A549 (cell line): Measurements from ENCODE around the gene SLIT3. TPM values are rescaled to one million over a fixed set of nuclear protein-coding genes. Genes with fewer than 3 reads are reported as not detected.

Experiments
- ATAC-seq, 2 experiments: fragments of 200-7000 bp in 1 of 2; fragments of >200 bp in 1 of 2; cut with Nextera tagmentation in 1 of 2; cut with Tn5 transposase in 1 of 2; 3 replicates each; pipeline versions ENCODE4 v1.8.0 to v1.9.1; 2018 to 2020; ENCODE audit warnings: mild to moderate bottlenecking in 1 of 2, moderate library complexity in 1 of 2
- CTCF ChIA-PET: fragments of 300-600 bp; sonication (Branson Sonifier 250); formaldehyde crosslinking; extraction: SDS; loops from one replicate; lab custom pipeline; 2021; ENCODE audit warnings: antibody characterized with exemption, inconsistent platforms; lab: Yijun Ruan, JAX
- POLR2A ChIA-PET: fragments of 350-600 bp; formaldehyde crosslinking; extraction: SDS; loops from one replicate; lab custom pipeline; 2021; ENCODE audit warnings: antibody characterized with exemption, inconsistent platforms; lab: Yijun Ruan, JAX
- DNase-seq, 2 experiments: peaks; one replicate each; pipeline versions ENCODE4 v3.0.0 to v3.0.0-alpha.2; 2011 to 2016; ENCODE audit warnings: low read depth in 1 of 2, low spot score in 1 of 2
- FAIRE-seq: peaks from 2 replicates; lab custom pipeline; 2011; peaks lifted over from hg19 to GRCh38; lab: Jason Lieb, UNC
- H3K27ac ChIP-seq, 2 experiments: fragments of >200 bp; sonication (Bioruptor Twin); formaldehyde crosslinking; 3 replicates each; pipeline ENCODE4 v1.5.1; 2016 to 2017
- H3K4me1 ChIP-seq: fragments of >200 bp; sonication (Bioruptor Twin); formaldehyde crosslinking; 3 replicates; pipeline ENCODE4 v1.6.1; 2016
- H3K4me2 ChIP-seq: fragments of >200 bp; sonication (Bioruptor Twin); formaldehyde crosslinking; 3 replicates; pipeline ENCODE4 v1.6.1; 2016
- H3K4me3 ChIP-seq: fragments of >200 bp; sonication (Bioruptor Twin); formaldehyde crosslinking; 3 replicates; pipeline ENCODE4 v1.5.1; 2016
- H3K9me3 ChIP-seq: fragments of >200 bp; sonication (Bioruptor Twin); formaldehyde crosslinking; 3 replicates; pipeline ENCODE4 v1.6.1; 2016
- BHLHE40 ChIP-seq: IDR thresholded peaks from 2 replicates; pipeline ENCODE4 v1.6.1; 2012; ENCODE audit warnings: low read depth, low read length, inconsistent platforms
- CBX8 ChIP-seq: fragments of 200-600 bp; sonication (generic); IDR thresholded peaks from 2 replicates; pipeline ENCODE4 v1.6.1; 2016
- CEBPB ChIP-seq, 2 experiments: fragments of >200 bp in 1 of 2; sonication (Bioruptor Twin) in 1 of 2; formaldehyde crosslinking in 1 of 2; IDR thresholded peaks; 2 replicates each; pipeline ENCODE4 v1.6.1; 2012 to 2016
- CHD2 ChIP-seq: fragments of 150-350 bp; IDR thresholded peaks from 2 replicates; pipeline ENCODE4 v1.6.1; 2014; ENCODE audit warnings: low read length; ENCODE audit not compliant: partially characterized antibody
- ELK1 ChIP-seq: fragments of 150-350 bp; IDR thresholded peaks from 2 replicates; pipeline ENCODE4 v1.6.1; 2014; ENCODE audit warnings: low read depth, mild to moderate bottlenecking, low read length
- EP300 ChIP-seq, 2 experiments: fragments of >200 bp; sonication (Bioruptor Twin); formaldehyde crosslinking; IDR thresholded peaks; 2 replicates in 1 of 2; 3 replicates in 1 of 2; pipeline ENCODE4 v1.6.1; 2016 to 2017
- FOSB ChIP-seq: fragments of 250-450 bp; sonication (Bioruptor Pico); IDR thresholded peaks from 2 replicates; pipeline ENCODE4 v1.5.0; 2020; ENCODE audit warnings: mild to moderate bottlenecking, moderate library complexity
- FOSL2 ChIP-seq, 2 experiments: fragments of 450-650 bp in 1 of 2; fragments of >200 bp in 1 of 2; sonication (Bioruptor Twin) in 1 of 2; formaldehyde crosslinking; IDR thresholded peaks; 2 replicates each; pipeline versions ENCODE4 v1.5.0 to v1.6.1; 2016 to 2020; ENCODE audit warnings: mild to moderate bottlenecking in 1 of 2, moderate library complexity in 1 of 2
- GATA3 ChIP-seq: IDR thresholded peaks from 2 replicates; pipeline ENCODE4 v1.6.1; 2012; ENCODE audit warnings: borderline replicate concordance
- HOXA7 ChIP-seq: fragments of 250-450 bp; sonication (Bioruptor Pico); IDR thresholded peaks from 2 replicates; pipeline ENCODE4 v1.5.0; 2020; ENCODE audit warnings: mild to moderate bottlenecking, moderate library complexity
- HOXB13 ChIP-seq: fragments of 250-450 bp; sonication (Bioruptor Pico); IDR thresholded peaks from 2 replicates; pipeline ENCODE4 v1.5.0; 2020; ENCODE audit warnings: low read depth, mild to moderate bottlenecking, moderate library complexity
- HOXB5 ChIP-seq: fragments of 250-450 bp; sonication (Bioruptor Pico); IDR thresholded peaks from 2 replicates; pipeline ENCODE4 v1.5.0; 2020; ENCODE audit warnings: mild to moderate bottlenecking, moderate library complexity
- JUN ChIP-seq, 2 experiments: fragments of >200 bp; sonication (Bioruptor Twin); formaldehyde crosslinking; IDR thresholded peaks; 2 replicates in 1 of 2; 3 replicates in 1 of 2; pipeline ENCODE4 v1.6.1; 2016 to 2017
- KDM1A ChIP-seq: fragments of 200-600 bp; sonication (generic); IDR thresholded peaks from 2 replicates; pipeline ENCODE4 v1.6.1; 2016; ENCODE audit warnings: low read depth, mild to moderate bottlenecking
- MAZ ChIP-seq: fragments of 150-350 bp; IDR thresholded peaks from 2 replicates; pipeline ENCODE4 v1.6.1; 2014; ENCODE audit warnings: antibody characterized with exemption, low read depth, low read length, borderline replicate concordance
- NR3C1 ChIP-seq: fragments of >200 bp; sonication (Bioruptor Twin); formaldehyde crosslinking; IDR thresholded peaks from 3 replicates; pipeline ENCODE4 v1.6.1; 2017
- PHF8 ChIP-seq: fragments of 200-600 bp; sonication (generic); IDR thresholded peaks from 2 replicates; pipeline ENCODE4 v1.6.1; 2016; ENCODE audit warnings: low read depth, mild to moderate bottlenecking, antibody characterized with exemption, moderate library complexity, borderline replicate concordance
- POLR2A ChIP-seq: IDR thresholded peaks from 2 replicates; pipeline ENCODE4 v1.6.1; 2012; ENCODE audit warnings: mild to moderate bottlenecking, low read length
- RNF2 ChIP-seq: fragments of 200-600 bp; sonication (generic); IDR thresholded peaks from 2 replicates; pipeline ENCODE4 v1.6.1; 2016; ENCODE audit warnings: low read depth, mild to moderate bottlenecking, antibody characterized with exemption, moderate library complexity, borderline replicate concordance
- SMC3 ChIP-seq: fragments of >200 bp; sonication (Bioruptor Twin); formaldehyde crosslinking; IDR thresholded peaks from 3 replicates; pipeline ENCODE4 v1.6.1; 2018; ENCODE audit warnings: inconsistent platforms
- TFCP2L1 ChIP-seq: fragments of 250-450 bp; sonication (Bioruptor Pico); IDR thresholded peaks from 2 replicates; pipeline ENCODE4 v1.5.0; 2021; ENCODE audit warnings: mild to moderate bottlenecking
- ZC3H11A ChIP-seq: fragments of 450-650 bp; IDR thresholded peaks from 2 replicates; pipeline ENCODE4 v1.6.1; 2014; ENCODE audit warnings: antibody characterized with exemption, mild to moderate bottlenecking
- ZFP36 ChIP-seq: fragments of 450-650 bp; IDR thresholded peaks from 2 replicates; pipeline ENCODE4 v1.6.1; 2014; ENCODE audit warnings: borderline replicate concordance; ENCODE audit not compliant: partially characterized antibody
- WGBS: methylation state at CpG from one replicate; pipeline ENCODE4 v1.1.6; 2017; ENCODE audit errors: missing lambda C conversion rate; 5-methylcytosine and 5-hydroxymethylcytosine counted together
- polyA plus RNA-seq, 4 experiments: library from polyadenylated mRNA; depleted of rRNA in 3 of 4; stranded (reverse); fragments of >200 nt; fragmentation: RNase III in 1 of 4; extraction: RNeasy Plus Mini Kit Qiagen cat#74134 plus additional on column Dnase treatment in 1 of 4; gene quantifications; 2 replicates in 3 of 4; 3 replicates in 1 of 4; pipeline ENCODE4 v1.2.3, GENCODE V29; 2011 to 2017
- TF ChIP-seq, protein P1 (sequence below): IDR thresholded peaks from 2 replicates; pipeline ENCODE4 v1.6.1; 2012

Gene SLIT3
- polyA plus RNA-seq, 2 of the 4 experiments (the other 2 are of a cell fraction): 12.7 to 22.9 TPM

DNA sequence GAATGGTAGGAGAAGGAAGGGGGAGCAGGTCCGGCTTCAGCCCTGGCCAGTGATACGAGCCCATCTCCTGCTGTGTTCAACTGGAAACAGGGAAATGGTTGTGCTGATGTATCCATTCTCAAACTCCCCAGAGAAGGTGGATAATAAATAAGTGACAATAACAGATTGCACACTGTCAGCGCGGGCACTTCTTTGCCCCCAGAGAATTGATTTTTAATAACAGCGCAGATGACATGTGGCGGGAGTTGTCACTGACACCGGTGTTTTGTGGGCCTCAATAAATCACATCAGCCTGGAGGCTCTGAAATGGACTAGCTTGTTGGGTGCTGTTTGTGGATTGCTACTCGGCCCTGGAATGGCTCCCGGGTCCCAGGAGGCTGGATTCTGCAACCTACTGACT lies 580.4 kb downstream of the SLIT3 start:
- ChIA-PET CTCF (no interaction called here), POLR2A (no interaction called here)
- Histone ChIP-seq H3K27ac (no peak overlapping the region), H3K9me3 (no peaks in the 10 kb centered on the region), H3K4me3 (no peak overlapping the region), H3K4me2 (no peak overlapping the region), H3K4me1 (no peaks in the 10 kb centered on the region)
- WGBS: 82% methylated on average over 9 of the region's 9 CpGs
- ATAC-seq (no peak), DNase-seq (no peak), FAIRE-seq (no peak)
- TF ChIP-seq FOSL2 (IDR thresholded peaks at IDR 0.05) (no peak), FOSL2 (CRISPR knock-in tag; IDR thresholded peaks at IDR 0.05) (no peak), CEBPB (IDR thresholded peaks at IDR 0.05) (no peak), CHD2 (no peak), CBX8 (no peak), BHLHE40 (no peak), NR3C1 (no peak), FOSB (CRISPR knock-in tag) (no peak), HOXA7 (CRISPR knock-in tag) (no peak), ZFP36 (no peak), ZC3H11A (no peak), GATA3 (no peak), KDM1A (no peak), HOXB5 (CRISPR knock-in tag) (no peak), MAZ (no peak), JUN (IDR thresholded peaks at IDR 0.05) (no peak), ELK1 (no peak), TFCP2L1 (CRISPR knock-in tag) (no peak), PHF8 (no peak)

DNA sequence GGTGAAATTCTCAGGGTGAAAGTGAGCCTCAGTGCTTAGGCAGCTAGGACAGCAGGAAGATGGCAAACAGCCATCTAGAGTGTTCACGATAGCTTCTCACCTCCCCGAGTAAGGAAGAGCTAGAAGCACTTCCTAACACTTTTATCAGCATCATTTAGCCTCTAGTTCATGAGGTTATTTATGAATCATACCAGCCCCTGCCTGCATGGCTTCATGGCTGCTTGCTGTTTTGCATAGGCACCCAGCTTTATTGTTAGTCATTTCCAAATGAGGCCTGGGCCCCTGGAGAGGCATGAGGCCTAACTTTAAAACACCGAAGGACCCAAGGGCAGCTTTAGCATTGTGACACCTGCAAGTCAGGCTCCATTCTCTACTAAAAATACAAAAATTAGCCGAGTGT lies 586.9 kb downstream of the SLIT3 start:
- POLR2A ChIA-PET: no interaction called here
- Histone ChIP-seq H3K4me3 (no peak overlapping the region), H3K27ac (peak overlapping the region in 1 of 2 experiments; percentile 84; a peak in 3 of 6 replicates), H3K9me3 (no peaks in the 10 kb centered on the region), H3K4me1 (peaks cover 22% of the 10 kb centered on the region), H3K4me2 (no peak overlapping the region)
- 87% methylated on average over 4 of the region's 4 CpGs for WGBS
- FAIRE-seq: no peak
- no peak for DNase-seq
- CTCF ChIA-PET: interaction anchor here (1.5 to 1.6 kb wide), 2 partner anchors 232 to 866 kb away, joined by 3 to 6 read pairs; no protein-coding TSS in a partner anchor
- no peak for TF ChIP-seq RNF2
- TF ChIP-seq, protein P1, sequence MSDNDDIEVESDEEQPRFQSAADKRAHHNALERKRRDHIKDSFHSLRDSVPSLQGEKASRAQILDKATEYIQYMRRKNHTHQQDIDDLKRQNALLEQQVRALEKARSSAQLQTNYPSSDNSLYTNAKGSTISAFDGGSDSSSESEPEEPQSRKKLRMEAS: no peak
- TF ChIP-seq SMC3: no peak
- TF ChIP-seq PHF8: no peak
- ATAC-seq: no peak

- H3K9me3 ChIP-seq: no peaks in the 10 kb centered on the region
- WGBS: 70% methylated on average over 10 of the region's 10 CpGs
- no peak overlapping the region for H3K4me3 ChIP-seq
- H3K4me2 ChIP-seq: peak overlapping the region; percentile 69
- peak overlapping the region; percentile 70 to 84 for H3K27ac ChIP-seq
- CTCF ChIA-PET: interaction anchor here (1.0 to 1.7 kb wide), 8 partner anchors 9 to 867 kb away, joined by 3 to 6 read pairs (median 4); no protein-coding TSS in a partner anchor
- H3K4me1 ChIP-seq: peaks cover 22% of the 10 kb centered on the region
- TF ChIP-seq EP300 (IDR thresholded peaks at IDR 0.05): no peak
- no peak for TF ChIP-seq HOXB13
- no peak for TF ChIP-seq ELK1
- no peak for TF ChIP-seq POLR2A
- POLR2A ChIA-PET: no interaction called here
- FAIRE-seq: no peak
- no peak for DNase-seq
- ATAC-seq: peak in 1 of 2 experiments; percentile 28; a peak in 3 of 6 replicates
These were observed 587.9 kb downstream of the SLIT3 start for GRCh38 chr5:168713051-168713450.
